ENCODE data around the gene OBSCN.

The OBSCN gene

DNA sequence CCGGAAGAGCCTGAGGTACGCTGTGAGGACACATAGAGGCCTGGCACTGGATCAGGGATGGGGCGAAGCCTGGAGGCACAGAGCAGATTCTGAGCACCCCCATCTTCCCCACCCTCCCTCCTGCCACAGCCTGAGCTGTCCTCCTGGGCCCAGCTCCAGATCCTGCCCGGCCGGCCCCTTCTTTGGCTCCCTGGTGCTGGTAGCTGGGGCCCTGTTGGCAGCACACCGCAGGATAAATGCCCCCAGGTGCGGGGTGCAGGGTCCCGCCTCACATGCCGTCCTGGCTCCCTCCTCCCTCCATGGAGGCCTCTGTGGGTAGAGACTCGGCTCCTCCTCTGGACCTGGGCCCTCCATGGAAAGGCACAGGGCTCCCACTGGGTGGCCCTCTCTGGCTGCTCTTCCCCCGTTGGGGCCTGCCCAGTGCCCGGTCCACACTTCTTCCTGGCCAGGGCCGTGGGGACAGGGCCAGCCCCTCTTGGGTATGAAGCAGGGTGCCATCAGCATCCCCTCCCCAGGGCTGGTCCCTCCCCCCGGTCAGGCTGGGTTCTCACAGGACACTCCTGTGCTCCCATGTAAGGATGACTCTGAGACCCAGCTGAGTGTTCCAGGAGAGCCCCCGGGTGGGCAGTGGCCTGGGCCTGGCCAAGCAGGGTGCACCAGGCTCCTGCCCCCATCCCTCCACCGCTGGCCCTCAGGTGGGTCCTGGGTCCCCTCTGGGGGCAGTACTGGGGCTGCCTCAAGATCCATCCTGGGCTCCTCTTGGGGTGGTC is 1.1 kb upstream of the OBSCN start:
- in situ Hi-C loops (cut with MboI; ENCODE audit: low sequenced_read_pairs, unreplicated experiment): no loop called here
- peak; percentile 22 for DNase-seq (ENCODE audit: low spot score)
- TF ChIP-seq, protein P1, sequence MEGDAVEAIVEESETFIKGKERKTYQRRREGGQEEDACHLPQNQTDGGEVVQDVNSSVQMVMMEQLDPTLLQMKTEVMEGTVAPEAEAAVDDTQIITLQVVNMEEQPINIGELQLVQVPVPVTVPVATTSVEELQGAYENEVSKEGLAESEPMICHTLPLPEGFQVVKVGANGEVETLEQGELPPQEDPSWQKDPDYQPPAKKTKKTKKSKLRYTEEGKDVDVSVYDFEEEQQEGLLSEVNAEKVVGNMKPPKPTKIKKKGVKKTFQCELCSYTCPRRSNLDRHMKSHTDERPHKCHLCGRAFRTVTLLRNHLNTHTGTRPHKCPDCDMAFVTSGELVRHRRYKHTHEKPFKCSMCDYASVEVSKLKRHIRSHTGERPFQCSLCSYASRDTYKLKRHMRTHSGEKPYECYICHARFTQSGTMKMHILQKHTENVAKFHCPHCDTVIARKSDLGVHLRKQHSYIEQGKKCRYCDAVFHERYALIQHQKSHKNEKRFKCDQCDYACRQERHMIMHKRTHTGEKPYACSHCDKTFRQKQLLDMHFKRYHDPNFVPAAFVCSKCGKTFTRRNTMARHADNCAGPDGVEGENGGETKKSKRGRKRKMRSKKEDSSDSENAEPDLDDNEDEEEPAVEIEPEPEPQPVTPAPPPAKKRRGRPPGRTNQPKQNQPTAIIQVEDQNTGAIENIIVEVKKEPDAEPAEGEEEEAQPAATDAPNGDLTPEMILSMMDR (IDR thresholded peaks at IDR 0.05; ENCODE audit: borderline replicate concordance, control extremely low read depth, extremely low read depth, insufficient read depth, missing control alignments): no peak

DNA sequence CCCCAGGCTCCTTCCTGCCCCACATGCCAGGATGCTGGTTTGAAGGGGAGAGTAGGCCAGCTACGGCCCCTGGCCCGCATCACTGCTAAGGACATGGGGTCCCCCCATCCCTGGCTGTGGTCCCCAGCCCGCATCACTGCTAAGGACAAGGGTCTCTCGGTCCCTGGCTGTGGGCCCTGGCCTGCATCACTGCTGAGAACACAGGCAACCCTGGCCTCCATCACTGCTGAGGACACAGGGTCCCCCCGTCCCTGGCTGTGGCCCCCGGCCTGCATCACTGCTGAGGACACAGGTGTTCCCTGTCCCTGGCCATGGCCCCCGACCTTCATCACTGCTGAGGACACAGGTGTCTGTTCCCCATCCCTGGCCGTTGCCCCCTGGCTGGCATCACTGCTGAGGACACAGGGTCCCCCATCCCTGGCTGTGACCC is 448 bp upstream of the OBSCN start:
- peak; percentile 12 for DNase-seq (ENCODE audit: low spot score)
- TF ChIP-seq, protein P1 (IDR thresholded peaks at IDR 0.05; ENCODE audit: borderline replicate concordance, control extremely low read depth, extremely low read depth, insufficient read depth, missing control alignments): no peak
- in situ Hi-C loops (cut with MboI; ENCODE audit: low sequenced_read_pairs, unreplicated experiment): no loop called here

DNA sequence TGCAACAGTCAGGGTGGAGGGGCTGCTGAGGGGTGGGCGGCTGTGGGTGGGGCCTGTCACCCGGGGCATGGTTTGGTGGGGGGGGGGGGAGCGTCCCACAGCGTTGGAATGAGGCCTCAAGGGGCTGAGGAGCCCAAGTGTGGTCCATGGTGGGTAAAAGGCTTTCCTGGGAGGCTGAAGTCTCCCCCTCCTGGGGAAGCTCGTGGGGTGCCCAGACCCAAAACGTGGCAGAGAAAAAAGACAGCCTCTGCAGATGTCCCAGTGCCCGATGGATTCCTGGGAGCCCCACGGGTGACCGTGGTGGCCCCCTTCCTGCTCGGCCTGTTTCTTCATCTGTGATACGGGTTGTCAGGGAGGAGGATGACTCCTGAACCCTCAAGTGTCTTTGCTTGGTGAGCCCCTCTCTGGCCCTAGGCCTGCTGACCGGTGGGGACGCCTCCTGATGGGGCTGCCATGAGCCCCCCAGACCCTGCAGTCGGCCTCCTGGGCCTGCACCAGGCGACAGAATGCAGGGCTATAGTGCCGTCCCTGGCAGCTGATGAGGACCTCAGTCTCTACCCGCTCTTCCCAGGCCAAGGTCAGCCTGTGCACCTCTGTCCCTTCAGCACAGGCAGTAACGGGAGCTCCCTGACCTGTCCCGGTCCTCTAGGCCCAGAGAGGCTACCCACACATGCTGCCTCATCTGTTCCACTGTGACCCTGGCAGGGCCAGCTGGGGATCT is 1.1 kb downstream of the OBSCN start:
- in situ Hi-C loops (cut with MboI; ENCODE audit: low sequenced_read_pairs, unreplicated experiment): no loop called here
- TF ChIP-seq, protein P1 (IDR thresholded peaks at IDR 0.05; ENCODE audit: borderline replicate concordance, control extremely low read depth, extremely low read depth, insufficient read depth, missing control alignments): no peak
- DNase-seq (ENCODE audit: low spot score): no peak

DNA sequence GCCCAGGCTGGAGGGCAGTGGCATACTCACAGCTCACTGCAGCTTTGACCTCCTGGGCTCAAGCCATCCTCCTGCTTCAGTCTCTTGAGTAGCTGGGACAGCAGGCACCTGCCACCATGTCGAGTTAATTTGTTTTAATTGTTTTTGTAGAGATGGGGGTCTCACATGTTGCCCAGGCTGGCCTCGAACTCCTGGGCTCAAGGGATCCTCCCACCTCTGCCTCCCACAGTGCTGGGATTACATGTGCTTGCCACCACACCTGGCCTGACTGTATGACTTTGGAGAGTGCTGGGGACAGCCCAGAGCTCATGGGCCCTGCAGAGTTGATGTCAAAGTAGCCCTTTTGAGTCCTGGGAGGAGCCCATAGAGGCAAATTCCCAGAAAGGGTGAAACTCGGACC is 1.8 kb downstream of the OBSCN start:
- TF ChIP-seq, protein P1 (IDR thresholded peaks at IDR 0.05; ENCODE audit: borderline replicate concordance, control extremely low read depth, extremely low read depth, insufficient read depth, missing control alignments): no peak
- in situ Hi-C loops (cut with MboI; ENCODE audit: low sequenced_read_pairs, unreplicated experiment): no loop called here
- DNase-seq (ENCODE audit: low spot score): no peak

DNA sequence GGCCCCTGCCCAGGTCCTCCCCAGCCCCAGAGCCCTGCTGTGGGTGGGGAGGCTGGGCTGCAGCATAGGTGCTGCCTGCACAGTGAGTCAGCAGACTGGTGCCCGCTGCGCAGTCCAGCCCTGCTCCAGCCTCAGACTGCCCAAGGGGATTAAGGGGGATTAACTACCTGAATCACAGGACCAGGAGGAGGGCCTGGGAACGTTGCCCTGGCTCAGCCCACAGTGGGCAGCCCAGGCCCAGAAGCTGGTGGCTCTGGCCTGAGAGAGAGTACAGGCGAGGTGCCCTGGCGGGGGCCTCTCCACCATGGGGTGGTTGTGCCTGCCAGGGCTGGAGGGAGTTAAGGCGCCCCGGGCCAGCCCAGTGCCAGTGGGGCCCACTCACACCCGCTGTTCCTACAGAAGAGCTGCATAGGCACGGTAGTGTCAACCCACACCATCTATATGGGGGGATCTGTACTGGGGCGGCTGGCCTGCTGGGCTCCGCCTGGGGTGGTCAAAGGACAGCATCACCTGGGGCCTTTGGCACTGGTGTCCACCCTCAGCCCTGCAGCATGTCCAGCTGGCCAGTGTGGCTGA is 2.3 kb downstream of the OBSCN start:
- TF ChIP-seq, protein P1 (IDR thresholded peaks at IDR 0.05; ENCODE audit: borderline replicate concordance, control extremely low read depth, extremely low read depth, insufficient read depth, missing control alignments): no peak
- DNase-seq (ENCODE audit: low spot score): no peak
- in situ Hi-C loops (cut with MboI; ENCODE audit: low sequenced_read_pairs, unreplicated experiment): no loop called here

DNA sequence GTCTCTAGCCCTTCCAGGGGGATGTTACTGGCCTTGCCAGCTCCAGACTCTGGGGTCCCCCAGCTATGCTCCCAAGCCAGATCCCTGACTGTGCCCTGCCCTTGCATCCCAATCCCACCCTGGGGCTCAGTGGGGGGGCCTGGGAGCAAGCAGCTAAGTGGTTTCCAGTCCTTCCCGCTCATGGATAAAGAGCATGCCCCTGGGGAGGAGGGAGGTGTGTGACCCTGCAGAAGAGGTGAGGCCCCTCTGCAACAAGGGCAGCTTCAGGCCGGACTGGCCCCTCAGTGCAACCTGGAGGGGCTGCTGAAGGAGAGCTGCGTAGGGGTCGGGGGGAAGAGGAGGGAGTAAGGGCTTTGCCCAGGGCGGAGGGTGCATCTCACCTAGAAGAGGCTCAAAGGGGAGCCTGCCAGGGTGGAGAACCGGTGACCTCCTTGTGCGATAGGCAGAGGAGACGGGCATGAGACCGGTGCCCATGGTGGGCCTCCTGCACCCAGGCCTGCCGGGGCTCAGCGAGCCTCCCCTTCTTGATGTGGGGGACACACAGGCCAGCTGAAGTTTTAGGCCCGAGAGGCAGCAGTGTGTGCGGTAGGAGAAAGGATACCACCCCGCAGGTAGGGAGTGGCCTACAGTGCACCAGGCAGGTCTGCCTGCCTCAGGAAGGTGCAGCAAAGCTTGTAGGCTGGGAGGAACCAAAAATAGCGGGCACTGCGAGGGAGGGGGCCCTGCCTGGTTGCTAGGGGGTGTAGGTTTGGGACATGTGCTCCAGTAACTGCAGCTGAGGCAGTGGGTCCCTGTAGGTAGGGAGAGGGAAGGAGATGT is 3.1 kb downstream of the OBSCN start:
- DNase-seq (ENCODE audit: low spot score): no peak
- in situ Hi-C loops (cut with MboI; ENCODE audit: low sequenced_read_pairs, unreplicated experiment): no loop called here
- TF ChIP-seq, protein P1 (IDR thresholded peaks at IDR 0.05; ENCODE audit: borderline replicate concordance, control extremely low read depth, extremely low read depth, insufficient read depth, missing control alignments): no peak
